Gastroesophageal sphincter (tissue), 4 donors: ENCODE results near the gene IQCB1. TPM values are rescaled to one million over a fixed set of nuclear protein-coding genes. Genes with fewer than 3 reads are reported as not detected.

ENCODE experiments used
- ATAC-seq: fragments of 150-250 bp; one replicate; pipeline ENCODE4 v1.9.1; 2016; ENCODE audit warnings: mild to moderate bottlenecking, moderate library complexity
- H3K27ac ChIP-seq, 4 donors: fragments of 200-600 bp; sonication (generic) in 3 of 4; 1 replicate in 3 of 4; 2 replicates in 1 of 4; pipeline ENCODE4 v1.5.1; 2016 to 2019
- H3K27me3 ChIP-seq: fragments of 200-600 bp; sonication (generic); one replicate; pipeline ENCODE4 v1.5.1; 2019
- H3K36me3 ChIP-seq, 2 donors: fragments of 200-600 bp; sonication (generic); one replicate each; pipeline ENCODE4 v1.5.1; 2019; ENCODE audit warnings: control low read depth in 1 of 2
- H3K4me1 ChIP-seq, 3 donors: fragments of 200-600 bp; sonication (generic); 1 replicate in 2 of 3; 2 replicates in 1 of 3; pipeline ENCODE4 v1.5.1; 2016 to 2019; ENCODE audit warnings: control low read depth in 2 of 3
- H3K4me3 ChIP-seq, 2 donors: fragments of 200-600 bp; sonication (generic); one replicate each; pipeline ENCODE4 v1.5.1; 2019; ENCODE audit warnings: mild to moderate bottlenecking in 1 of 2, moderate library complexity in 1 of 2
- H3K9me3 ChIP-seq, 3 donors: fragments of 200-600 bp; sonication (generic); one replicate each; pipeline ENCODE4 v1.5.1; 2017 to 2019; ENCODE audit warnings: control low read depth in 2 of 3
- EP300 ChIP-seq: sonication (generic); formaldehyde crosslinking; IDR thresholded peaks from one replicate; pipeline ENCODE4 v1.6.1; 2017; ENCODE audit warnings: antibody characterized with exemption, mild to moderate bottlenecking
- POLR2A ChIP-seq, 2 donors: fragments of 450-650 bp; IDR thresholded peaks; one replicate each; pipeline ENCODE4 v1.6.1; 2017; ENCODE audit warnings: antibody characterized with exemption in 2 of 2, mild to moderate bottlenecking in 2 of 2, moderate library complexity in 1 of 2
- POLR2AphosphoS5 ChIP-seq: sonication (generic); formaldehyde crosslinking; IDR thresholded peaks from one replicate; pipeline ENCODE4 v1.6.1; 2017; ENCODE audit warnings: antibody characterized with exemption
- WGBS, 2 donors: methylation state at CpG; one replicate each; pipeline ENCODE4 v1.1.5; 2018; ENCODE audit warnings: low coverage in 1 of 2; 5-methylcytosine and 5-hydroxymethylcytosine counted together
- total RNA-seq, 4 donors: library from RNA; depleted of rRNA; stranded (reverse); fragments of >200 nt; gene quantifications; one replicate each; pipeline ENCODE4 v1.1.0, GENCODE V29; 2016
- TF ChIP-seq, protein P1 (sequence below), 4 experiments: fragments of 200-600 bp in 2 of 4; fragments of 450-650 bp in 2 of 4; sonication (generic) in 1 of 4; IDR thresholded peaks; one replicate each; pipeline ENCODE4 v1.5.1; 2017 to 2019; ENCODE audit warnings: antibody characterized with exemption in 4 of 4, mild to moderate bottlenecking in 2 of 4, moderate library complexity in 2 of 4

The IQCB1 gene, protein sequence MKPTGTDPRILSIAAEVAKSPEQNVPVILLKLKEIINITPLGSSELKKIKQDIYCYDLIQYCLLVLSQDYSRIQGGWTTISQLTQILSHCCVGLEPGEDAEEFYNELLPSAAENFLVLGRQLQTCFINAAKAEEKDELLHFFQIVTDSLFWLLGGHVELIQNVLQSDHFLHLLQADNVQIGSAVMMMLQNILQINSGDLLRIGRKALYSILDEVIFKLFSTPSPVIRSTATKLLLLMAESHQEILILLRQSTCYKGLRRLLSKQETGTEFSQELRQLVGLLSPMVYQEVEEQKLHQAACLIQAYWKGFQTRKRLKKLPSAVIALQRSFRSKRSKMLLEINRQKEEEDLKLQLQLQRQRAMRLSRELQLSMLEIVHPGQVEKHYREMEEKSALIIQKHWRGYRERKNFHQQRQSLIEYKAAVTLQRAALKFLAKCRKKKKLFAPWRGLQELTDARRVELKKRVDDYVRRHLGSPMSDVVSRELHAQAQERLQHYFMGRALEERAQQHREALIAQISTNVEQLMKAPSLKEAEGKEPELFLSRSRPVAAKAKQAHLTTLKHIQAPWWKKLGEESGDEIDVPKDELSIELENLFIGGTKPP
- total RNA-seq: 10 to 100 TPM in 3 of 4 donors, 1 to 10 TPM in 1; 10.0 to 28.8 (median 17.6) TPM

DNA sequence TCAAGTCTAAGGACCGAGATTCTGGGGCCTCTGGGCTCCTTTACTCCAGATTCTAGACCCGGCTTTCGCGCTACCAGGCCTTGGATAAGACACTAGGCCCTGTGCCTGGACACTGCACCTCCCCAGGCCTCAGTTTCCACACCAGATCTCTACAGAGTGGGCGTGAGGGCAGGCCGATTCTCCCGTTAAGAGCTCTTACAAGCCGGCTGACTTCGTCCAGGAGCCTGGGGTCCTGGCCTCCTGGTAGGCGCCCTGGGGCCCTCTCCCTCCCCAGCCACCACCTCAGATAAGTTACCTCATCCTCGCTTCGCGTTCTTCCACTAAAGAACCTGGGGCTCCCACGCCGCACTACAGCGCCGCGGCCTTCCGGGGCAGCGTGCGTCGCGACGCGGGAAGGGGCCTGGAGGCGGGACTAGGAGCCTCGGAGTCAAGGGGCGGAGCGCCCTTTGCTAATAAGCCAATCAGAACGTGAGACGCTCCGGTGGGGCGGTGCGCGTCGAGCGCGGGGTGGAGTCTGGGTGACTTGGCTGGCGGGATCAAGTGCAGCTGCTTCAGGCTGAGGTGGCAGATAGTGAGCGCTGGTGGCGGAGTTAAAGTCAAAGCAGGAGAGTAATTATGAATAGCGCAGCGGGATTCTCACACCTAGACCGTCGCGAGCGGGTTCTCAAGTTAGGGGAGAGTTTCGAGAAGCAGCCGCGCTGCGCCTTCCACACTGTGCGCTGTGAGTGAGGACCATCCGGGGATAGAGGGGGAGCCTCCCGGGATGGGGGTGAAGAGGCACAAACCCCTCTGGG, at the start of gene IQCB1, which contains the start of gene EAF2:
IQCB1 (minus strand) TSS at position 390 of the 794 bp plus-strand sequence. CDS start 6,100 bp downstream, outside the sequence.
EAF2 (plus strand) TSS at position 539 of the 794 bp plus-strand sequence; CDS start at position 616, 77 bp downstream.
- peaks cover 0 to 16% of the 10 kb centered on the region in 2 donors for H3K36me3 ChIP-seq
- peak within 1 kb of the TSS; percentile 53 to 87 (median 86) for H3K27ac ChIP-seq
- 0 to 1% methylated on average over 1 to 15 of the region's 54 CpGs for WGBS, 2 donors
- TF ChIP-seq, protein P1, sequence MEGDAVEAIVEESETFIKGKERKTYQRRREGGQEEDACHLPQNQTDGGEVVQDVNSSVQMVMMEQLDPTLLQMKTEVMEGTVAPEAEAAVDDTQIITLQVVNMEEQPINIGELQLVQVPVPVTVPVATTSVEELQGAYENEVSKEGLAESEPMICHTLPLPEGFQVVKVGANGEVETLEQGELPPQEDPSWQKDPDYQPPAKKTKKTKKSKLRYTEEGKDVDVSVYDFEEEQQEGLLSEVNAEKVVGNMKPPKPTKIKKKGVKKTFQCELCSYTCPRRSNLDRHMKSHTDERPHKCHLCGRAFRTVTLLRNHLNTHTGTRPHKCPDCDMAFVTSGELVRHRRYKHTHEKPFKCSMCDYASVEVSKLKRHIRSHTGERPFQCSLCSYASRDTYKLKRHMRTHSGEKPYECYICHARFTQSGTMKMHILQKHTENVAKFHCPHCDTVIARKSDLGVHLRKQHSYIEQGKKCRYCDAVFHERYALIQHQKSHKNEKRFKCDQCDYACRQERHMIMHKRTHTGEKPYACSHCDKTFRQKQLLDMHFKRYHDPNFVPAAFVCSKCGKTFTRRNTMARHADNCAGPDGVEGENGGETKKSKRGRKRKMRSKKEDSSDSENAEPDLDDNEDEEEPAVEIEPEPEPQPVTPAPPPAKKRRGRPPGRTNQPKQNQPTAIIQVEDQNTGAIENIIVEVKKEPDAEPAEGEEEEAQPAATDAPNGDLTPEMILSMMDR (IDR thresholded peaks at IDR 0.05): no peak
- TF ChIP-seq EP300 (no peak), POLR2A (IDR thresholded peaks at IDR 0.05) (peak; percentile 48 to 51), POLR2AphosphoS5 (peak; percentile 80)
- H3K9me3 ChIP-seq: no peaks in the 10 kb centered on the region
- peak; percentile 100 for ATAC-seq
- no peaks in the 10 kb centered on the region for H3K27me3 ChIP-seq
- H3K4me1 ChIP-seq: peaks cover 0 to 31% (median 3%) of the 10 kb centered on the region in 3 donors
- H3K4me3 ChIP-seq: peak within 1 kb of the TSS; percentile 70 to 77

DNA sequence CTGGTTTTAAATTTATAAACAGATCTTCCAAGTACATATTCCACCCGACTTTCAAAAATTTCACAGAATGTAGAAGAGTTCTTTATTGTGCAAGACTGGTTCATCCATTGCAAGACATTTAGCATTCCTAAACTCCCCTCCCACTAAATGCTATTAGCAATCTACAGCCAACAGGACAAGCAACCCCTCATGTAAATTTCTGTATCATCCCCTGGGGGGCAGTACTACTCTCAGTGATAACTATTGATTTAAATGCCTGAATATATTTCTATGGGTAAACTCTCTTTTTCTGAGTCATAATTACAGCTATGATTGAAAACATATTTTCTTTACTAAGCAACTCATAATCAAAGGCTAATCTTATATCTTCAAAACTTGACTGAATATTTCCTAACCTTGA, 48.6 kb upstream of the IQCB1 start:
- no peak overlapping the region for H3K4me3 ChIP-seq
- no peaks in the 10 kb centered on the region for H3K36me3 ChIP-seq
- no peaks in the 10 kb centered on the region for H3K9me3 ChIP-seq
- 21 to 31% methylated on average over 1 of the region's 1 CpG for WGBS, 2 donors
- no peak for ATAC-seq
- H3K27ac ChIP-seq: no peak overlapping the region
- H3K4me1 ChIP-seq: no peaks in the 10 kb centered on the region
- TF ChIP-seq, protein P1 (IDR thresholded peaks at IDR 0.05): peak in 1 of 4 experiments; percentile 11
- no peak for TF ChIP-seq EP300
- no peaks in the 10 kb centered on the region for H3K27me3 ChIP-seq

DNA sequence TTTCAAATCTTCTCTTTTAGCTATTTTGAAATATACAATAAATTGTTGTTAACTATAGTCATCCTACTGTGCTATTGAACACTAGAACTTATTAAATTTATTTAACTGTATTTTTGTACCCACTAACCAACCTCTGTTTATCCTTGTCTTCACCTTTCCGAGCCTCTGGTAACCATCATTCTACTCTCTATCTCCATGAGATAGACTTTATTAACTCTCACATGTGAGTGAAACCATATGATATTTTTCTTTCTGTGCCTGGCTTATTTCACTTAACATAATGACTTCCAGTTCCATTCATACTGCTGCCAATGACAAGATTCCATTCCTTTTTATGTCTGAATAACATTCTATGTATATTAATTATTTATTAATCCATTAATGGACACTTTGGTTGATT, 43.6 kb upstream of the IQCB1 start:
- H3K27ac ChIP-seq: no peak overlapping the region
- TF ChIP-seq, protein P1 (IDR thresholded peaks at IDR 0.05): no peak
- TF ChIP-seq EP300 (no peak), POLR2A (IDR thresholded peaks at IDR 0.05) (no peak), POLR2AphosphoS5 (no peak)
- no peaks in the 10 kb centered on the region for H3K36me3 ChIP-seq
- no peaks in the 10 kb centered on the region for H3K27me3 ChIP-seq
- ATAC-seq: no peak
- H3K4me3 ChIP-seq: no peak overlapping the region
- WGBS, 2 donors: 35 to 36% methylated on average over 1 of the region's 1 CpG
- H3K9me3 ChIP-seq: no peaks in the 10 kb centered on the region
- H3K4me1 ChIP-seq: no peaks in the 10 kb centered on the region

DNA sequence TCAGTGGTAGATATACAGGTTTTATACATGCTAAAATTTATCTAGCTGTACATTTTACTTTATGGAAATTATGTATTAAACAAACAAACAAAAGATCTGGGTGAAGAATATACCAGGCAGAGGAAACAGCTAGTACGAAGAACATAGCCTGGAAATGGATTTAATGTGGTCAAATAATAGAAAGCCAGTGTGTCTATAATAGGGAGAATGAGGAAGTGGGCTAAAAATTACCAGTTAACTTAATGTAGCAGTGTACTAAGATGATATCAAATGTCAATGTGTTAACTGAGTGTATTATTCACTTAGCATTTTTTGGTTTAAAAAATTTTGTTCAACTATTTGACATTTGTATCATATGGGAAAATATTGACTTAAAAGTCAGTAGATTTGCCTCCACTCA, 36.6 kb upstream of the IQCB1 start:
- Histone ChIP-seq H3K27me3 (no peaks in the 10 kb centered on the region), H3K4me1 (no peaks in the 10 kb centered on the region), H3K27ac (no peak overlapping the region), H3K36me3 (no peaks in the 10 kb centered on the region), H3K9me3 (no peaks in the 10 kb centered on the region), H3K4me3 (no peak overlapping the region)
- 75 to 80% methylated on average over 1 of the region's 1 CpG for WGBS, 2 donors
- TF ChIP-seq, protein P1 (IDR thresholded peaks at IDR 0.05): no peak
- no peak for TF ChIP-seq EP300
- no peak for TF ChIP-seq POLR2AphosphoS5
- TF ChIP-seq POLR2A (IDR thresholded peaks at IDR 0.05): no peak
- no peak for ATAC-seq
